Measurements from ENCODE around the gene FHL2. TPM values are rescaled to one million over a fixed set of nuclear protein-coding genes. Genes with fewer than 3 reads are reported as not detected.

Gene FHL2
- total and polyA plus RNA-seq, 9 of the 15 experiments (the other 6 are each of a cell fraction or from before 2014, with no cell fraction given) = 7.5 to 33.1 (median 23.9) TPM

DNA sequence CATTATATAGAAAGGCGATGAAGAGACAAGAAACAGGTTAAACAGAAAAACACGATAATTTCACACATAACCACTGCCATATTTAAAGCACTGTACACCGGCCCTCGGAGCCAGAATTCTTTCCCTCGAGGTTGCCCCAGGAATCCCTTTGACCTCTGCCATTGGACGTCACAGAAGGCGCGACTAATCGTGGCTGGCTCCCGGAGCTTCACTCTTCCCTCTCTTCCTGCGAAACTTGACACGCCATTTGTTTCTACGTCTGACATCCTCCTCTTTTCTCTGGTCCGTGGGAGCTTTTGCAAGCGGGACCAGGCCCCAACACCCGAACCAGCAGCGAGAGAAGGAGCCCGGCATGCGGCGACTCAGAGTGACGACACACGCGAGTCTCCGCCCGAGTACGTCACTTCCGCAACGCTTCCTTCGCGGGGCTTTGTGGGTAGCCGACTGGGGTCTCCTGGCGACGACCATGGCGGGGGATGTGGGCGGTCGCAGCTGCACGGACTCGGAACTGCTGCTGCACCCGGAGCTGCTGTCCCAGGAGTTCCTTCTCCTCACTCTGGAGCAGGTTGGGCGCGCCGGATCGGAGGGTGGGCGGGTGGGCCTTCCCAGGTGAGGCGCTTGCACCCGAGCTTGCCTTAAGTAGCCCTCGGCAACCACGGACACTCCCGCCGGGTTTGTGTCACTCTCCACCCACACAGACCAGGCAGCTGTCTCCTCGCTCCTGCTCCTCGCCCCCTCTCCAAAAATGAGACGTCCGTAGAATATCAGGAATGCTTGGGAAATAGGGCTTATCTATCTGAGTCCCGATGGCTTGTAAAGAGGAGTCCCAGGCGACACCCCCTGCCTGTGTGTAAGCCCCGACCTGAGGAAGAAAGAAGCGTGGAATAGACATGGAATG is 61.5 kb downstream of the FHL2 start, which contains the start of gene C2orf49 (continued):
- TF ChIP-seq, protein P1, sequence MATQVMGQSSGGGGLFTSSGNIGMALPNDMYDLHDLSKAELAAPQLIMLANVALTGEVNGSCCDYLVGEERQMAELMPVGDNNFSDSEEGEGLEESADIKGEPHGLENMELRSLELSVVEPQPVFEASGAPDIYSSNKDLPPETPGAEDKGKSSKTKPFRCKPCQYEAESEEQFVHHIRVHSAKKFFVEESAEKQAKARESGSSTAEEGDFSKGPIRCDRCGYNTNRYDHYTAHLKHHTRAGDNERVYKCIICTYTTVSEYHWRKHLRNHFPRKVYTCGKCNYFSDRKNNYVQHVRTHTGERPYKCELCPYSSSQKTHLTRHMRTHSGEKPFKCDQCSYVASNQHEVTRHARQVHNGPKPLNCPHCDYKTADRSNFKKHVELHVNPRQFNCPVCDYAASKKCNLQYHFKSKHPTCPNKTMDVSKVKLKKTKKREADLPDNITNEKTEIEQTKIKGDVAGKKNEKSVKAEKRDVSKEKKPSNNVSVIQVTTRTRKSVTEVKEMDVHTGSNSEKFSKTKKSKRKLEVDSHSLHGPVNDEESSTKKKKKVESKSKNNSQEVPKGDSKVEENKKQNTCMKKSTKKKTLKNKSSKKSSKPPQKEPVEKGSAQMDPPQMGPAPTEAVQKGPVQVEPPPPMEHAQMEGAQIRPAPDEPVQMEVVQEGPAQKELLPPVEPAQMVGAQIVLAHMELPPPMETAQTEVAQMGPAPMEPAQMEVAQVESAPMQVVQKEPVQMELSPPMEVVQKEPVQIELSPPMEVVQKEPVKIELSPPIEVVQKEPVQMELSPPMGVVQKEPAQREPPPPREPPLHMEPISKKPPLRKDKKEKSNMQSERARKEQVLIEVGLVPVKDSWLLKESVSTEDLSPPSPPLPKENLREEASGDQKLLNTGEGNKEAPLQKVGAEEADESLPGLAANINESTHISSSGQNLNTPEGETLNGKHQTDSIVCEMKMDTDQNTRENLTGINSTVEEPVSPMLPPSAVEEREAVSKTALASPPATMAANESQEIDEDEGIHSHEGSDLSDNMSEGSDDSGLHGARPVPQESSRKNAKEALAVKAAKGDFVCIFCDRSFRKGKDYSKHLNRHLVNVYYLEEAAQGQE (IDR thresholded peaks at IDR 0.05; ENCODE audit: borderline replicate concordance) = no peak
- TF ChIP-seq, protein P1 (CRISPR knock-in tag; IDR thresholded peaks at IDR 0.05; ENCODE audit: low read depth) = no peak; the same call in none of the 2 replicates
- TF ChIP-seq, protein P2, sequence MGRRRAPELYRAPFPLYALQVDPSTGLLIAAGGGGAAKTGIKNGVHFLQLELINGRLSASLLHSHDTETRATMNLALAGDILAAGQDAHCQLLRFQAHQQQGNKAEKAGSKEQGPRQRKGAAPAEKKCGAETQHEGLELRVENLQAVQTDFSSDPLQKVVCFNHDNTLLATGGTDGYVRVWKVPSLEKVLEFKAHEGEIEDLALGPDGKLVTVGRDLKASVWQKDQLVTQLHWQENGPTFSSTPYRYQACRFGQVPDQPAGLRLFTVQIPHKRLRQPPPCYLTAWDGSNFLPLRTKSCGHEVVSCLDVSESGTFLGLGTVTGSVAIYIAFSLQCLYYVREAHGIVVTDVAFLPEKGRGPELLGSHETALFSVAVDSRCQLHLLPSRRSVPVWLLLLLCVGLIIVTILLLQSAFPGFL (CRISPR knock-in tag; IDR thresholded peaks at IDR 0.05) = no peak
- peak; percentile 47 for TF ChIP-seq SMAD4 (CRISPR knock-in tag; conservative IDR thresholded peaks at IDR 0.05)
- no peak for TF ChIP-seq ZNF778 (CRISPR knock-in tag; IDR thresholded peaks at IDR 0.05)
- TF ChIP-seq, protein P3, sequence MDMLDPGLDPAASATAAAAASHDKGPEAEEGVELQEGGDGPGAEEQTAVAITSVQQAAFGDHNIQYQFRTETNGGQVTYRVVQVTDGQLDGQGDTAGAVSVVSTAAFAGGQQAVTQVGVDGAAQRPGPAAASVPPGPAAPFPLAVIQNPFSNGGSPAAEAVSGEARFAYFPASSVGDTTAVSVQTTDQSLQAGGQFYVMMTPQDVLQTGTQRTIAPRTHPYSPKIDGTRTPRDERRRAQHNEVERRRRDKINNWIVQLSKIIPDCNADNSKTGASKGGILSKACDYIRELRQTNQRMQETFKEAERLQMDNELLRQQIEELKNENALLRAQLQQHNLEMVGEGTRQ (CRISPR knock-in tag; IDR thresholded peaks at IDR 0.05) = no peak
- TF ChIP-seq, protein P4, sequence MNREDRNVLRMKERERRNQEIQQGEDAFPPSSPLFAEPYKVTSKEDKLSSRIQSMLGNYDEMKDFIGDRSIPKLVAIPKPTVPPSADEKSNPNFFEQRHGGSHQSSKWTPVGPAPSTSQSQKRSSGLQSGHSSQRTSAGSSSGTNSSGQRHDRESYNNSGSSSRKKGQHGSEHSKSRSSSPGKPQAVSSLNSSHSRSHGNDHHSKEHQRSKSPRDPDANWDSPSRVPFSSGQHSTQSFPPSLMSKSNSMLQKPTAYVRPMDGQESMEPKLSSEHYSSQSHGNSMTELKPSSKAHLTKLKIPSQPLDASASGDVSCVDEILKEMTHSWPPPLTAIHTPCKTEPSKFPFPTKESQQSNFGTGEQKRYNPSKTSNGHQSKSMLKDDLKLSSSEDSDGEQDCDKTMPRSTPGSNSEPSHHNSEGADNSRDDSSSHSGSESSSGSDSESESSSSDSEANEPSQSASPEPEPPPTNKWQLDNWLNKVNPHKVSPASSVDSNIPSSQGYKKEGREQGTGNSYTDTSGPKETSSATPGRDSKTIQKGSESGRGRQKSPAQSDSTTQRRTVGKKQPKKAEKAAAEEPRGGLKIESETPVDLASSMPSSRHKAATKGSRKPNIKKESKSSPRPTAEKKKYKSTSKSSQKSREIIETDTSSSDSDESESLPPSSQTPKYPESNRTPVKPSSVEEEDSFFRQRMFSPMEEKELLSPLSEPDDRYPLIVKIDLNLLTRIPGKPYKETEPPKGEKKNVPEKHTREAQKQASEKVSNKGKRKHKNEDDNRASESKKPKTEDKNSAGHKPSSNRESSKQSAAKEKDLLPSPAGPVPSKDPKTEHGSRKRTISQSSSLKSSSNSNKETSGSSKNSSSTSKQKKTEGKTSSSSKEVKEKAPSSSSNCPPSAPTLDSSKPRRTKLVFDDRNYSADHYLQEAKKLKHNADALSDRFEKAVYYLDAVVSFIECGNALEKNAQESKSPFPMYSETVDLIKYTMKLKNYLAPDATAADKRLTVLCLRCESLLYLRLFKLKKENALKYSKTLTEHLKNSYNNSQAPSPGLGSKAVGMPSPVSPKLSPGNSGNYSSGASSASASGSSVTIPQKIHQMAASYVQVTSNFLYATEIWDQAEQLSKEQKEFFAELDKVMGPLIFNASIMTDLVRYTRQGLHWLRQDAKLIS (CRISPR knock-in tag; IDR thresholded peaks at IDR 0.05) = no peak
- TF ChIP-seq ZNF165 (CRISPR knock-in tag; IDR thresholded peaks at IDR 0.05; ENCODE audit: borderline replicate concordance) = no peak
- TF ChIP-seq, protein P5, sequence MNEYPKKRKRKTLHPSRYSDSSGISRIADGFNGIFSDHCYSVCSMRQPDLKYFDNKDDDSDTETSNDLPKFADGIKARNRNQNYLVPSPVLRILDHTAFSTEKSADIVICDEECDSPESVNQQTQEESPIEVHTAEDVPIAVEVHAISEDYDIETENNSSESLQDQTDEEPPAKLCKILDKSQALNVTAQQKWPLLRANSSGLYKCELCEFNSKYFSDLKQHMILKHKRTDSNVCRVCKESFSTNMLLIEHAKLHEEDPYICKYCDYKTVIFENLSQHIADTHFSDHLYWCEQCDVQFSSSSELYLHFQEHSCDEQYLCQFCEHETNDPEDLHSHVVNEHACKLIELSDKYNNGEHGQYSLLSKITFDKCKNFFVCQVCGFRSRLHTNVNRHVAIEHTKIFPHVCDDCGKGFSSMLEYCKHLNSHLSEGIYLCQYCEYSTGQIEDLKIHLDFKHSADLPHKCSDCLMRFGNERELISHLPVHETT (CRISPR knock-in tag; conservative IDR thresholded peaks at IDR 0.05 in 1 of 2, IDR thresholded peaks at IDR 0.05 in 1 of 2) = peak in 1 of 2 experiments; percentile 78; a peak in 1 of 4 replicates
- no peak for TF ChIP-seq CHCHD3 (CRISPR knock-in tag; IDR thresholded peaks at IDR 0.05)
